Osteoblast (primary cell): ENCODE results near the gene PRKAG2. TPM values are rescaled to one million over a fixed set of nuclear protein-coding genes. Genes with fewer than 3 reads are reported as not detected.

Experiments
- DNase-seq: peaks from one replicate; pipeline ENCODE4 v3.0.0; 2011; ENCODE audit warnings: low spot score, mixed read lengths; ENCODE audit not compliant: insufficient read length; ENCODE audit errors: missing footprints
- H2AFZ ChIP-seq: 2 replicates; pipeline ENCODE4 v1.6.0; 2011; ENCODE audit warnings: mild to moderate bottlenecking, low read length
- H3K27ac ChIP-seq: 2 replicates; pipeline ENCODE4 v1.5.1; 2011; ENCODE audit warnings: mild to moderate bottlenecking, low read depth, low read length, moderate library complexity
- H3K27me3 ChIP-seq: 2 replicates; pipeline ENCODE4 v1.6.0; 2012; ENCODE audit warnings: mild to moderate bottlenecking, control low read depth, inconsistent platforms, low read length, moderate library complexity; ENCODE audit not compliant: insufficient read depth
- H3K36me3 ChIP-seq: 2 replicates; pipeline ENCODE4 v1.5.1; 2011; ENCODE audit warnings: mild to moderate bottlenecking, low read length, control low read depth, moderate library complexity; ENCODE audit not compliant: insufficient read depth
- H3K4me1 ChIP-seq: 2 replicates; pipeline ENCODE4 v1.5.1; 2011; ENCODE audit warnings: mild to moderate bottlenecking, low read length, control low read depth, moderate library complexity; ENCODE audit not compliant: insufficient read depth
- H3K4me2 ChIP-seq: 2 replicates; pipeline ENCODE4 v1.6.0; 2011; ENCODE audit warnings: mild to moderate bottlenecking, low read length; ENCODE audit not compliant: insufficient read depth
- H3K4me3 ChIP-seq: fragments of 200-600 bp; sonication (generic); 3 replicates; pipeline ENCODE4 v1.5.1; 2012; ENCODE audit warnings: mild to moderate bottlenecking, low read length, inconsistent platforms; ENCODE audit not compliant: insufficient read depth
- H3K79me2 ChIP-seq: 2 replicates; pipeline ENCODE4 v1.6.0; 2012; ENCODE audit warnings: mild to moderate bottlenecking, low read length, control low read depth, inconsistent platforms; ENCODE audit not compliant: insufficient read depth
- H3K9me3 ChIP-seq: 2 replicates; pipeline ENCODE4 v1.5.1; 2011; ENCODE audit warnings: low read depth, low read length, control low read depth
- H4K20me1 ChIP-seq: 2 replicates; pipeline ENCODE4 v1.6.0; 2012; ENCODE audit warnings: mild to moderate bottlenecking, low read length, control low read depth; ENCODE audit not compliant: insufficient read depth
- total RNA-seq: library from RNA; depleted of rRNA; stranded (reverse); fragments of >200 nt; gene quantifications from 2 replicates; pipeline ENCODE4 v1.2.3, GENCODE V29; 2012
- TF ChIP-seq, protein P1 (sequence below): IDR thresholded peaks from 2 replicates; pipeline ENCODE4 v1.5.1; 2011; ENCODE audit warnings: mild to moderate bottlenecking, low read depth, low read length, moderate library complexity; ENCODE audit errors: extremely low read depth

Gene PRKAG2
- total RNA-seq, 1 donor: 20.6 TPM

DNA sequence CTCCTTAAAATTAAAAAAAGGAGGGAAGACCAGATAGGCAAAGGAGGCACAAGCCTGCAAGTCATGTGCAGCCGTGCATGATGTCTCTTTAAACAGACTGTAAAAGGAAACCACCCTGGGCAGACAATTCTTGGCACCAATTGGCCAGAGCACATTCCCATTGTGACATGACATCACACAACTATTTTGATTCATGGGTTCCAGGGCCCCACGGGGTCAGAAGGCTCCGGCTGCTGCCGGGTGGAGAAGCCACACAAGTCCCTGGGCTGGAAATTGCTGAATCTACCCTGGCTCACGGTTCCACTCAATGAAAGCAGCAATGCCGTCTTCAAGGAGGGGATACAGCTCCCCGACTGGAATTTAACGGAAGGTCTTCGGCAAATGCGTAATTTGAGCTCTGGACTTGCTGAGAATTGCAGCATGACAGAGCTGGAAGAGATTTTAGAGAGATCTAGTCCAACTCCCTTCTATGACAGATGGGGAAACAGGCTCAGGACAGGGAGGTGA, 140.5 kb downstream of the PRKAG2 start:
- H3K4me1 ChIP-seq: peaks cover 28% of the 10 kb centered on the region
- H2AFZ ChIP-seq: peak overlapping the region; percentile 11
- H3K4me3 ChIP-seq: peak overlapping the region; percentile 71
- H3K9me3 ChIP-seq: no peaks in the 10 kb centered on the region
- TF ChIP-seq, protein P1, sequence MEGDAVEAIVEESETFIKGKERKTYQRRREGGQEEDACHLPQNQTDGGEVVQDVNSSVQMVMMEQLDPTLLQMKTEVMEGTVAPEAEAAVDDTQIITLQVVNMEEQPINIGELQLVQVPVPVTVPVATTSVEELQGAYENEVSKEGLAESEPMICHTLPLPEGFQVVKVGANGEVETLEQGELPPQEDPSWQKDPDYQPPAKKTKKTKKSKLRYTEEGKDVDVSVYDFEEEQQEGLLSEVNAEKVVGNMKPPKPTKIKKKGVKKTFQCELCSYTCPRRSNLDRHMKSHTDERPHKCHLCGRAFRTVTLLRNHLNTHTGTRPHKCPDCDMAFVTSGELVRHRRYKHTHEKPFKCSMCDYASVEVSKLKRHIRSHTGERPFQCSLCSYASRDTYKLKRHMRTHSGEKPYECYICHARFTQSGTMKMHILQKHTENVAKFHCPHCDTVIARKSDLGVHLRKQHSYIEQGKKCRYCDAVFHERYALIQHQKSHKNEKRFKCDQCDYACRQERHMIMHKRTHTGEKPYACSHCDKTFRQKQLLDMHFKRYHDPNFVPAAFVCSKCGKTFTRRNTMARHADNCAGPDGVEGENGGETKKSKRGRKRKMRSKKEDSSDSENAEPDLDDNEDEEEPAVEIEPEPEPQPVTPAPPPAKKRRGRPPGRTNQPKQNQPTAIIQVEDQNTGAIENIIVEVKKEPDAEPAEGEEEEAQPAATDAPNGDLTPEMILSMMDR: peak; percentile 52
- DNase-seq: peak; percentile 99
- H4K20me1 ChIP-seq: no peaks in the 10 kb centered on the region
- peak overlapping the region; percentile 87 for H3K27ac ChIP-seq
- H3K79me2 ChIP-seq: no peaks in the 10 kb centered on the region
- H3K27me3 ChIP-seq: no peaks in the 10 kb centered on the region
- peak overlapping the region; percentile 88 for H3K4me2 ChIP-seq
- no peaks in the 10 kb centered on the region for H3K36me3 ChIP-seq

DNA sequence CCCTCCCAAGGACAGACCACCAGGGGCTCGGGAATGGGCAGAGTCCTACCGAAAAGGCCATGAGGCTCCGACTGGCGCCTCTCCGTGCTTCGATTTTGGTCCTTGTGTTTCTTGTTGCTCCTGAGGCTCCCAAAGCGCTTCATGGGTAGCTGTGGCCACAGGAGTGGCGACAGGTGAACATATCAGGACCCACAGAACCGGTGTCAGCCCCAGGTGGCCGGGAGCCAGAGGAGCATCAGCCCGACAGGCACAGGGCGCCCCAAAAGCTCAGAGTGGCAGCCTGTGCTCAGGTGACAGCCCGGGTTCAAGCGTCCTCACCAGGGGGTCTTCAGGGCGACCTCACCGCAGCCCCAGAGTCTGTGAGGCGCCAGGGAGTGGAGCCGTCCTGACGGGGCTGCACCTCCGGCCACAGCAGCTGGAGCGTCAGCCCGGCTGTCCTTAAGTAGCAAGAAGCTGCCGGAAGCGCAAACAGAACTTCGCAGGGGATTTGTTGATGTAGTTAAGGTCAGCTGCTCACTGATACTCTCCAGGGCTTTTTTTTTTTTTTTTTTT, 141.0 kb downstream of the PRKAG2 start:
- Histone ChIP-seq H3K9me3 (no peaks in the 10 kb centered on the region), H3K27me3 (no peaks in the 10 kb centered on the region), H3K79me2 (no peaks in the 10 kb centered on the region), H3K36me3 (no peaks in the 10 kb centered on the region), H2AFZ (peak overlapping the region; percentile 11), H3K4me2 (peak overlapping the region; percentile 88), H3K4me1 (peaks cover 28% of the 10 kb centered on the region), H4K20me1 (no peaks in the 10 kb centered on the region), H3K27ac (peak overlapping the region; percentile 87), H3K4me3 (peak overlapping the region; percentile 71)
- DNase-seq: peak; percentile 17
- TF ChIP-seq, protein P1: no peak

DNA sequence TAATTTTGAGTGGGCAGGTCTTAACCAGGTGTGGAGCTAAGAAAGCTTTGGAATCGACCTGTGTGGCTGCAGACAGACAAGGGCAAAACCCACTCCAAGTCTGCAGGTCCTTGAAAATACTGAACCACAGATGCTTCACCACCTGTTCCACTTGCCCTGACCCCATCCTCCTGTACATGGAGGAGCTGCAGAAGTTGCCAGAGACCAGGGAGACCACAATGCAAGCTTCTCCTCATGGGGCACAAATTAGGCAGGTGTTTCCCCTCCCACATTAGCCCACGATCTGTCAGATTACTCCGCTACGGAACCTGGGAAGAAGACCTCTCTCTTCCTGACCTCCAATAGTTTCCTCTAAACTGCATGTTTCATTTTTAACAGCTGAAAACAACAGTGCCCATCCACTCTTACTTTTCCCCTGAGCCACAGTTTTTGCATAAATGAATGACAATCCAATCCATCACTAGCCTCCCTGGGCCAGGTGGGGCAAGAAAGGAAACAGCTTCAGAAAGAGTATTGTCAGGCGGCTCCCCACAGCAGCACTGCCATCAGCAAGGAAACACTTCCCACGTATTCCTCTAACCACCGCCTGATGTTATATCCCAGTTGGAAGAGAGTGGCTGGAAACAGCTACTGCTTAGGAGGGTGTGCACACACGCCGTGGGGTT, 141.6 kb downstream of the PRKAG2 start:
- Histone ChIP-seq H3K4me3 (peak overlapping the region; percentile 71), H3K4me2 (peak overlapping the region; percentile 88), H3K36me3 (no peaks in the 10 kb centered on the region), H3K27me3 (no peaks in the 10 kb centered on the region), H3K4me1 (peaks cover 25% of the 10 kb centered on the region), H3K27ac (peak overlapping the region; percentile 87), H4K20me1 (no peaks in the 10 kb centered on the region), H3K79me2 (no peaks in the 10 kb centered on the region), H2AFZ (peak overlapping the region; percentile 11), H3K9me3 (no peaks in the 10 kb centered on the region)
- TF ChIP-seq, protein P1: no peak
- DNase-seq: peak; percentile 73

DNA sequence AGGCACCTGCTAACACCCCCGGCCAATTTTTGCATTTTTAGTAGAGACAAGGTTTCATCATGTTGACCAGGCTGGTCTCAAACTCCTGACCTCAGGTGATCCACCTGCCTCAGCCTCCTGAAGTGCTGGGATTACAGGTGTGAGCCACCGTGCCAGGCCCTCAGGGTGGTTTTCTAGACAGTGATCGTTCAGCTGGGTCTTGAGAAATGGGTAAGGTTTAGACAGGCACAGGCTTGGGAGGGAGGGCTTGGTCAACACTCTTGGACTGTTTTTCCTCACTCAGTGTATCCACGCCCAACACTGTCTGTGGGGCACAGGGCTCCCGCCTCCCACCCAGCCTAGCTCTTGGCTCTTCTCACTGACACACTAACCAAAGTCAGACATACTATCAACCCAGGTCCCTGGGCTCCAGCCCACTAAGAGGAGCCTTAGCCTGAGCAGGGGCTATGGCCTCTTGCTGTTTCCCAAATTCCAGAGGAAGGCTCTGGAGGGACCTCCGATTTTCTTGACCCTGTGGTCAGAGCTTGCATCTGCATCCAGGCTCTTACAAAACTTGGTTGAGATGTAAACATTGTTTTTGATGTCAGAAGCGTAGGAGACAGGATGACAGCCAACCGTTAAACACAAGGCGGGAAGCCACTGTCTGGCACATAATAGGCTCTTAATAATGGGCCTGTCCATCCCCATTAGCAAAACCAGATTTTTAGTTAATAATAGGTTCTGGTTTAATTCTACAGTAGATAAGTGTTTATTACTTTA, 143.9 kb downstream of the PRKAG2 start:
- peaks cover 21% of the 10 kb centered on the region for H3K4me1 ChIP-seq
- no peak for DNase-seq

More for the DNA sequence above, 143.9 kb downstream of the PRKAG2 start:
- Histone ChIP-seq H3K27ac (no peak overlapping the region), H2AFZ (no peak overlapping the region), H3K79me2 (no peaks in the 10 kb centered on the region), H3K27me3 (no peaks in the 10 kb centered on the region), H3K4me2 (no peak overlapping the region), H3K9me3 (no peaks in the 10 kb centered on the region), H3K4me3 (no peak overlapping the region), H4K20me1 (no peaks in the 10 kb centered on the region), H3K36me3 (no peaks in the 10 kb centered on the region)
- TF ChIP-seq, protein P1: no peak
